Activated CD8-positive, alpha-beta memory T cell treated with anti-CD3 and anti-CD28 coated beads, Interleukin-2, amount 10 ng/mL, durations not matched to agents 7 days and 5 days (primary cell): Measurements from ENCODE around the gene OR51F2. TPM values are rescaled to one million over a fixed set of nuclear protein-coding genes. Genes with fewer than 3 reads are reported as not detected.
"Not testable (repeated sequence)": the region's sequence is repeated elsewhere in the genome, so short reads cannot be mapped to it uniquely, and the experiment has no call there.

Source experiments
- ATAC-seq: fragments of 150-1000 bp; cut with Tn5 transposase; one replicate; pipeline ENCODE4 v1.10.0; 2021; ENCODE audit warnings: moderate library complexity
- CTCF ChIA-PET: fragments of 350-600 bp; sonication (Branson Sonifier 250); formaldehyde crosslinking; loops from one replicate; lab custom pipeline; 2021; ENCODE audit warnings: antibody characterized with exemption; lab: Charles Lee
- DNase-seq: peaks from one replicate; pipeline ENCODE4 v3.0.0-alpha.2; 2020
- H3K27ac Mint-ChIP-seq: one replicate; pipeline ENCODE4 v1.8.0; 2021; ENCODE audit warnings: mild to moderate bottlenecking, mixed read lengths
- H3K27me3 Mint-ChIP-seq: one replicate; pipeline ENCODE4 v1.8.0; 2021; ENCODE audit warnings: mixed read lengths
- H3K36me3 Mint-ChIP-seq: one replicate; pipeline ENCODE4 v1.8.0; 2021; ENCODE audit warnings: mild to moderate bottlenecking, mixed read lengths
- H3K4me1 Mint-ChIP-seq: one replicate; pipeline ENCODE4 v1.8.0; 2021; ENCODE audit warnings: mixed read lengths
- H3K4me3 Mint-ChIP-seq: one replicate; pipeline ENCODE4 v1.8.0; 2021; ENCODE audit warnings: mild to moderate bottlenecking, moderate library complexity, mixed read lengths
- H3K9me3 Mint-ChIP-seq: one replicate; pipeline ENCODE4 v1.8.0; 2022; ENCODE audit warnings: low read depth, mixed read lengths
- total RNA-seq, 2 experiments: library from RNA; stranded (reverse); gene quantifications; one replicate each; pipeline ENCODE4 v1.2.3, GENCODE V29; 2021

Gene OR51F2, protein sequence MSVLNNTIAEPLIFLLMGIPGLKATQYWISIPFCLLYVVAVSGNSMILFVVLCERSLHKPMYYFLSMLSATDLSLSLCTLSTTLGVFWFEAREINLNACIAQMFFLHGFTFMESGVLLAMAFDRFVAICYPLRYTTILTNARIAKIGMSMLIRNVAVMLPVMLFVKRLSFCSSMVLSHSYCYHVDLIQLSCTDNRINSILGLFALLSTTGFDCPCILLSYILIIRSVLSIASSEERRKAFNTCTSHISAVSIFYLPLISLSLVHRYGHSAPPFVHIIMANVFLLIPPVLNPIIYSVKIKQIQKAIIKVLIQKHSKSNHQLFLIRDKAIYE
- total RNA-seq: not detected

DNA sequence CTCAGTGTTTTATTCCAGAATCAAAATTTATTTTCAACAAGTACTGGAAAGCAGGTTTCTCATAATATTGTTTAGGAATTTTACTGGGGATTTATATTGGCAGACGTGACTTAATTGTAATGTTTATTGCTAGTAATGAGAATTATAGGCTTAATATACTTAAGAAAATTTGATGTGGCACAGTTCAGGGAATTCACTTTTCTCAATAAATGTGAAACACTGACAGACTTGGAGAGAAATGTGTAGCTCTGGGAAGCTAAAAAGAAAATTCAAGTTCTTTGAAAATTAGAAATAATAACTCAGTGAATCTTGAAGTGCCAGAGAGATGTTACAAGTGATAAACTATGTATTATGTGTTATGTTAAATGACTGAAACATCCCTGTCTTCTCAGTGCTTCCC, at the start of gene OR51F2:
OR51F2 (plus strand) TSS at position 301 of the 400 bp plus-strand sequence. CDS start 101 bp downstream, outside the sequence.
- Mint-ChIP-seq H3K4me1 (no peaks in the 10 kb centered on the region), H3K36me3 (no peaks in the 10 kb centered on the region), H3K4me3 (no peak within 1 kb of the TSS), H3K27ac (no peak within 1 kb of the TSS), H3K27me3 (no peaks in the 10 kb centered on the region), H3K9me3 (no peaks in the 10 kb centered on the region)
- CTCF ChIA-PET: no interaction called here
- ATAC-seq (no peak), DNase-seq (no peak)

DNA sequence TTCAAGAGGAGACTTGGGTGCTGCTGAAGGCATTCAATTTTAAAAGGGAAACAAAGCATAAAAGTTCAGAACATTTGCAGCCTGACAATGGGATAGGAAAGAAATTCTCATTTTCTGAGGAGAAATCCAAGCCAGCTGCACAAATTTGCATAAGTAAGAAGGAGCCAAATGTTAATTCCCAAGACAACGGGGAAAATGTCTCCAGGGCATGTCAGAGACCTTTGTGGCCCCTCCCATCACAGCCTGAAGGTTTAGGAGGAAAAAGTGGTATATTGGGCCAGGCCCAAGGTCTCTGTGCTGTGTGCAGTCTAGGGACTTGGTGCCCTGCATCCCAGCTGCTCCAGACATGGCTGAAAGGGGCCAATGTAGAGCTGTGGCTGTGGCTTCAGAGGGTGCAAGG, 38.7 kb upstream of the OR51F2 start:
- CTCF ChIA-PET: no interaction called here
- DNase-seq (no peak), ATAC-seq (no peak)
- peaks cover 2% of the 10 kb centered on the region for H3K9me3 Mint-ChIP-seq
- no peaks in the 10 kb centered on the region for H3K27me3 Mint-ChIP-seq
- no peak overlapping the region for H3K27ac Mint-ChIP-seq
- H3K36me3 Mint-ChIP-seq: no peaks in the 10 kb centered on the region
- no peak overlapping the region for H3K4me3 Mint-ChIP-seq
- no peaks in the 10 kb centered on the region for H3K4me1 Mint-ChIP-seq

DNA sequence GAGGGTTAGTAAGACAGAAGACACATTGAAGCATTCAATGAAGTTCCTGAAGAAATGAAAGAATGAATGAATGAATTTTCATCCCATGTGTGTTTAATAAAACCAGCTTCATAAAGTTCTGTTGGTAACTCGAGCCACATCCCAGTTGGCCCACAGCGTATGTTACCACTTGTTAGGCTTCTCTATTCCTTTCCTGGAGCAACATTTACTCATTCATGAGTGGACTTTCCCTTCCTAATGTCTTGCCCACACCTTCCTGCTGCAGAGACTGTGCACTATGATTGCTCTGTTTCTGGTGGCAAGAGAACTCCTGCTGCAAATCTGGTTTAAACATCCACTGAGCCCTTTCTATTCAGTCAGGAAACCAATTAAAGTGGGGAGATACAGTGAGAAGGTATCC, 23.9 kb upstream of the OR51F2 start:
- H3K27ac Mint-ChIP-seq: no peak overlapping the region
- ATAC-seq (no peak), DNase-seq (no peak)
- H3K27me3 Mint-ChIP-seq: peaks cover 3% of the 10 kb centered on the region
- no peaks in the 10 kb centered on the region for H3K9me3 Mint-ChIP-seq
- no peaks in the 10 kb centered on the region for H3K36me3 Mint-ChIP-seq
- H3K4me1 Mint-ChIP-seq: peaks cover 5% of the 10 kb centered on the region
- CTCF ChIA-PET: no interaction called here
- H3K4me3 Mint-ChIP-seq: no peak overlapping the region

DNA sequence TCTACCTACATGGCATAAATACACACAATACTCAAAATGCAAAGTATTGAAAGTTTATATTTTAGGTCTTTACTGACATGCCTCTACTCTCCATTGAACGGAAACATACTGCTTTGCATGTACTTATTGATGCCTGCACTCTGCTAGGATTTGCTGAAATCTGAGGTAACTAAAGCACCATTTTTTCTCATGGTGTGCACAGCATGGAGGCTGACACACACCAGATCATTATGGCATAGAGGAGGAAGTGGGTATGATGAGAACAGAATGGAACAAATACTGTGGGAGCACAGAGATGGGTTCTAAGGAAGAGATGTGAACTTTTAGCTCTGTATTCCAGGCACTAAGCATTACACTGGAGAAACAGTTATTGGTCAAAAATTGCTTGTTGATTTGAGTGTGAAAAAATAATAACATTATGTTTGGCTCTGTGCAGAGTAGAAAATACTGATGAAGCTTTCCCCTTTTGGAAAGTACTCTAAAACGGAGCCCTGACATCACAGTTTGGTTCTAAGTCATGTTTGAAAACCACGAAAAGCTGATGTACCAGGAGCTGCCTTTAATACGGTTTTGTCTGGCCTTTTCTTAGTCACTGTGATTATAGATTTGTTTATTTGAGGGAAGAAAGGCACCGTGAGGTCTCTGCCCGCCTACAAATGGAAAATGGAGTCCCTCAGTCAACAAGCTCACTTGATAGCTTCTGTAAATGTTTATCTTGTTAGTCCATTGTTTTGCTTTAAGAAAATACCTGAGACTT, 22.5 kb upstream of the OR51F2 start:
- Mint-ChIP-seq H3K27ac (no peak overlapping the region), H3K27me3 (peaks cover 3% of the 10 kb centered on the region)
- ATAC-seq: no peak

DNA sequence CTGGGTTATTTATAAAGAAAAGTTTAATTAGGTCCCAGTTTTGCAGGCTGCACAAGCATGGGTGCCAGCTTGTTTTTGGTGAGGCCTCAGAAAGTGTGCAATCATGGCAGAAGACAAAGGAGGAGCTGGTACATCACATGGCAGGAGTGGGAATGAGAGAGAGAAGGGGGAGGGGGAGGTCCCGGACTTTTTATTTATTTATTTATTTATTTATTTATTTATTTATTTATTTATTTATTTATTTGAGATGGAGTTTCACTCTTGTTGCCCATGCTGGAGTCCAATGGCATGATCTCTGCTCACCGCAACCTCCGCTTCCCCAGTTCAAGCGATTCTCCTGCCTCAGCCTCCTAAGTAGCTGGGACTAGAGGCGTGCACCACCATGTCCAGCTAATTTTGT, 19.8 kb upstream of the OR51F2 start:
- DNase-seq, H3K4me1 Mint-ChIP-seq, CTCF ChIA-PET, H3K27ac Mint-ChIP-seq, ATAC-seq, H3K9me3 Mint-ChIP-seq, H3K4me3 Mint-ChIP-seq, H3K36me3 Mint-ChIP-seq, H3K27me3 Mint-ChIP-seq: not testable (repeated sequence)

More for the DNA sequence above, 22.5 kb upstream of the OR51F2 start:
- H3K4me3 Mint-ChIP-seq: no peak overlapping the region
- CTCF ChIA-PET: no interaction called here
- H3K9me3 Mint-ChIP-seq: no peaks in the 10 kb centered on the region
- no peak for DNase-seq
- H3K4me1 Mint-ChIP-seq: peaks cover 5% of the 10 kb centered on the region
- H3K36me3 Mint-ChIP-seq: no peaks in the 10 kb centered on the region

DNA sequence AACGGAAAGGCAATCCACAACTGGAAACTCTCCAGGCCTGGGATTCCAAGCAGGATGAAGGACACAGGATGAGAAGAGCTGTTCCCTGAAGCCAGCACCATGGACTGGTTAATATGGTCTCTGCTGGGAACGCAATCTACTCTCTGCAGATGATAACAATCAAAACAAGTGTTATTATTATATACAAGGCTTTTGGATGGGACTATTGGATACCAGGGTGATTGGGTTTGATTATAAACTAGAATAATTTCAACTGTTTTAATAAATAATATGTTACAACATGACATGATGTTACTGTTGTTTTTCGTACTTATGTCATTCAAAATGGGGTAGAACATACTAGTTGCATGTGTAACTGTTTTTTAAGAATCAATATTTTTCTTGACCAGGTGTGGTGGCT, 16.8 kb upstream of the OR51F2 start, which contains the start of gene OR52R1:
OR52R1 (minus strand) TSS at position 101 of the 400 bp plus-strand sequence; CDS start at position 101, 0 bp downstream.
- H3K27ac Mint-ChIP-seq: no peak within 1 kb of the TSS
- ATAC-seq (no peak), DNase-seq (no peak)
- H3K36me3 Mint-ChIP-seq: no peaks in the 10 kb centered on the region
- CTCF ChIA-PET: no interaction called here
- H3K27me3 Mint-ChIP-seq: peaks cover 3% of the 10 kb centered on the region
- H3K9me3 Mint-ChIP-seq: no peaks in the 10 kb centered on the region
- no peak within 1 kb of the TSS for H3K4me3 Mint-ChIP-seq
- no peaks in the 10 kb centered on the region for H3K4me1 Mint-ChIP-seq

DNA sequence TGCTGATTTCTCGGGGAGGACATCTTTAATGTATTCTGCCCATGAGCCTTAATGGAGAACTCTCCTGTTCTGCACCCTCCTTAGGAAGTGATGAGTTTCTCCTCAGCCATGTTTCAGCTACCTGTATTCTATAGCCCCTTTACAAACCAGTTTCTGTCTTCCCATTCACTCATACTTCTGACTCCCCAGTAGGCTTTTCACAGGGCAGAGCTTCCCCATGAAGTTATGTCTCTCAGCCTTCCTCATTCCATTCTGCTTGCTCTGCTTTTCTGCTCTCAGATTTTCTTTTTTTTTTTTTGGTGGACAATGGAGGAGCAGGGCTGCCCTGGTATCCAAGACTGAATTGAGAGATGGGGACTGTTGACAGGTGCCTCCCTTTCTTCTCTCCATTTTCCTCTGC, 12.6 kb upstream of the OR51F2 start:
- Mint-ChIP-seq H3K27me3 (no peaks in the 10 kb centered on the region), H3K9me3 (no peaks in the 10 kb centered on the region), H3K27ac (no peak overlapping the region), H3K4me3 (no peak overlapping the region), H3K36me3 (no peaks in the 10 kb centered on the region), H3K4me1 (no peaks in the 10 kb centered on the region)
- CTCF ChIA-PET: no interaction called here
- ATAC-seq (no peak), DNase-seq (no peak)

DNA sequence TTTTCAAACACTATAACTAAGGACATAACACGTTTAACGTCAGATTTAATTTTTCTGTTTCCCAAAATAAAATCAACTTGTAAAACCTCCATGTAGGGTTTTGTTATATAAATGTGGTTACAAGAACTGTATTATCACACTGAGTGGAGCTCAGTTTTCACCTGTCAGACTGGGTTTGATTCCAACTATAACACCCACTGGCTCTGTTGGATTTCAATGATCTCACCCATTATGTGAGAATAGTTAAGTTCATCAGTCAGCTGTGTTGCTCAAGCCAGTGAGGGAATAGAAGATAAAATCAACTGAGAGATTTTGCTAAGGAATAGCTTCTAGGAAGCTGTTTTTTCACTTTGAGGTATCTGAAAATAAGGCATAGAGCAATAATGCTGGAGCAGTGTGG, 11.9 kb upstream of the OR51F2 start:
- no peaks in the 10 kb centered on the region for H3K27me3 Mint-ChIP-seq
- H3K9me3 Mint-ChIP-seq: no peaks in the 10 kb centered on the region
- H3K4me3 Mint-ChIP-seq: no peak overlapping the region
- CTCF ChIA-PET: no interaction called here
- H3K27ac Mint-ChIP-seq: no peak overlapping the region
- ATAC-seq: no peak
- H3K4me1 Mint-ChIP-seq: no peaks in the 10 kb centered on the region
- H3K36me3 Mint-ChIP-seq: no peaks in the 10 kb centered on the region
- no peak for DNase-seq

DNA sequence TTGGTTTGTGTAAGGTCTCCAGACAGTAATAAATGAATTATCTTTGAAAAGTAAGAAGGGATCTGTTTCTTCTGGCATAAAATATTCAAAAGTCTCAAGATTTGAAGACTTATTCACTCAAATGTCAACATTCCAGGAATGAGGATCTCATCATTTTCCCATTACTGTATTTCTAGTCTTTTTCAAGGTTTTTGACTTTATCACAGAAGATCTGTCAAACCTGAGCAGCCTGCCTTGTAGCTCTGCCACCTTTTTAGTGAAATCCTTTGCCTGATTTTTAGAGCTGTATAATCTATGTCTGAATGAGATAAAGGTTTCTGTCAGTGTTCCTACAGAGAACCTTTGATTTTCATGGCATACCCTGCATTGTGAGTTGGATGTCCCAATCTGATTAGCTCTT, 4.0 kb downstream of the OR51F2 start:
- ATAC-seq: no peak
- Mint-ChIP-seq H3K9me3 (no peaks in the 10 kb centered on the region), H3K4me3 (no peak overlapping the region), H3K4me1 (no peaks in the 10 kb centered on the region), H3K36me3 (no peaks in the 10 kb centered on the region), H3K27ac (no peak overlapping the region), H3K27me3 (no peaks in the 10 kb centered on the region)
- no peak for DNase-seq
- CTCF ChIA-PET: interaction anchor here (1.8 kb wide), 1 partner anchor 638 kb away, joined by 5 read pairs; no protein-coding TSS in a partner anchor

DNA sequence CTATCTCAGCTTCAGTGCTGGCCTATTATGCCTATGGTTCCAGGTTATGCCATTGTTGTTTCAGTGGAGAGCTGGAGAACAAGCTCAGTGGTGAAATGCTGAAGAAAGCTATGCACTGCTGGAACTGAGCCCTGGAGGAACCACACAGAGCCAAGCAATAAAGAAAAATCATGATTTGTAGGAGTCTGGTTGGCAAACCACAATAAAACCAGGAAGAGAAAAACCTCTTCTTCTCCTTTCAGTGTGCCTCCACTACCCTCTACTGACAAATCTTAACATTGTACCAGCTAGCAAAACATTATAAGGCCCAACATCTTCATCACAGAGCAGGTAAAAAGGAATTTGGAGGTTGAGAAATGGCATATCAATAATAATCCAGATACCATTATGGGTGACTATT, 5.3 kb downstream of the OR51F2 start:
- ATAC-seq (no peak), DNase-seq (no peak)
- Mint-ChIP-seq H3K27ac (no peak overlapping the region), H3K36me3 (no peaks in the 10 kb centered on the region), H3K4me3 (no peak overlapping the region), H3K27me3 (no peaks in the 10 kb centered on the region), H3K9me3 (no peaks in the 10 kb centered on the region), H3K4me1 (no peaks in the 10 kb centered on the region)
- CTCF ChIA-PET: interaction anchor here (1.8 kb wide), 1 partner anchor 639 kb away, joined by 5 read pairs; no protein-coding TSS in a partner anchor

DNA sequence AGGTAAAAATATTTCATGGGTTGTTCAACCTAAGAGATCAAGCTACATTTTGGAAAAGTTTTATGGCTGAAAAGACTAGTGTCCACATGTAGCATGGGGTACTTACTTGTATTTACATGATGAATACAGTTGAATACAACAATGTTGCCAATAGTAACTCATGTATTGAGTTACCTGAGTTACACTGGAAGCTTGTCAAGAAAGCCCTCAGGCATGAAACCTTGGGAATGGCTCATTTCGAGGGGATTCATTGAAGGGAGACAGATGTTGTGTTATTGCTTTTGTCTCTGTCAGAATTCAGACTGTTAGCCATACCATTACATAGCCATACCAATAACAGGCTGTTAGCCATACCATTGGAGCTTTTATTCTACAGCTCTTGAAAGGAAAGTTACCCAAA, 9.2 kb downstream of the OR51F2 start:
- Mint-ChIP-seq H3K36me3 (no peaks in the 10 kb centered on the region), H3K4me3 (no peak overlapping the region), H3K27ac (no peak overlapping the region), H3K27me3 (no peaks in the 10 kb centered on the region), H3K4me1 (no peaks in the 10 kb centered on the region), H3K9me3 (no peaks in the 10 kb centered on the region)
- no peak for ATAC-seq
- CTCF ChIA-PET: no interaction called here
- no peak for DNase-seq

DNA sequence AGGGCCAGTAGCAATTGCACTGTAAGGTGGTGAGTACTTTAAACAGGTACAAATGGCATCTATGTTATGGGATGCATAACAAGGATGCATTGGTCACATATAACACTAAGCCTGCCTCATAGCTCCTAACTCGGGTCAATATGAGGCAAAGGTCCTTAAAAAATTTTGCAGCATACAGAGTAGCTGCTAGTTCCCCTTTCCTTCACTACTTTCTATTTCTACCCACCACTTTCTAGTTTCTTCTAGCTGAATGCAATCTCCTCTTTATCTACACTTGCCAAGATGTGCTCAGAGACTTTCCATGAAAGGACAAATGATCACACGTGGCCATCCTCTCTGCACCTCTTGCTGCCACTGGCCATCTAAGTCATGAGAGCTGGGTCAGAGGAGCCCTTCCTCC, 9.8 kb downstream of the OR51F2 start:
- CTCF ChIA-PET: no interaction called here
- H3K27me3 Mint-ChIP-seq: no peaks in the 10 kb centered on the region

DNA sequence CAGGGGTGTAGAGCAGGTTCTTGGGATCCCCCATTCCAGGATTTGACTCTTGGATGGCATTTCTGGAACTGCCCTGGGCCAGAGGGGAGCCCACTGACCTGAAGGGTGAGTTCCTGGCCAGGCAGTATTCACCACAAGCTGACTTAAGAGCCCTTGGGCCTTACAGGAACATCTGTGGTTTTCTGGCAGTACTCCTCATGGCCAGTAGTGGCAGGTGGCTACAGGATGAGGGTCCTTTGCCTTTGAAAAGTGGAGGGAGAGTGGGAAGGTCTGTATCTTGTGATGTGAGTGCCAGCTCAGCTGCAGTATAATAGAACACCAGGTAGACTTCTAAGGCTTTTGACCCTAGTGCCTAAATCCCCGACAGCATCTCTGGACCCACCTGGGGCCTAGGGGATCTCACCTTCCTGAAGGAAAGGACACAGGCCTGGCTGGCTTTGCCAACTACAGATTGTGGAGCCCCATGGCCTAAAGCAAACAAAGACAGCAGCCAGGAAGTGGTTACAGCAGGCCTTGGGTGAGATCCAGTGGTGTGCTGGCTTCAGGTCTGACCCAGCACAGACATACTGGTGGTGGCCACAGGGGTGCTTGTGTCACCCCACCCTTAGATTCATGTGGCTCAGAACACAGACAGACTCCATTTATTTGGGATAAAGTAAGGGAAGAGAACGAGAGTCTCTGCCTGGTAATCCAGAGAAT, 18.9 kb downstream of the OR51F2 start:
- H3K27ac Mint-ChIP-seq: no peak overlapping the region
- no peak overlapping the region for H3K4me3 Mint-ChIP-seq
- CTCF ChIA-PET: no interaction called here
- no peaks in the 10 kb centered on the region for H3K36me3 Mint-ChIP-seq
- H3K9me3 Mint-ChIP-seq: no peaks in the 10 kb centered on the region
- DNase-seq: no peak
- ATAC-seq: no peak
- H3K4me1 Mint-ChIP-seq: no peaks in the 10 kb centered on the region
- H3K27me3 Mint-ChIP-seq: no peaks in the 10 kb centered on the region

More for the DNA sequence above, 9.8 kb downstream of the OR51F2 start:
- no peaks in the 10 kb centered on the region for H3K4me1 Mint-ChIP-seq
- DNase-seq (no peak), ATAC-seq (no peak)
- H3K9me3 Mint-ChIP-seq: no peaks in the 10 kb centered on the region
- no peaks in the 10 kb centered on the region for H3K36me3 Mint-ChIP-seq
- H3K27ac Mint-ChIP-seq: no peak overlapping the region
- H3K4me3 Mint-ChIP-seq: no peak overlapping the region
